Erythroblast (primary cell): ENCODE data around the gene DSCAM.
"Not testable (repeated sequence)": the region's sequence is repeated elsewhere in the genome, so short reads cannot be mapped to it uniquely, and the experiment has no call there.

Experiments used
- DNase-seq, 2 experiments: peaks; one replicate each; lab custom pipeline; 2025; lab: John Stamatoyannopoulos, UW
- GATA1 ChIP-seq: IDR thresholded peaks from 2 replicates; pipeline ENCODE4 v1.6.1; 2011; ENCODE audit warnings: low read depth, mild to moderate bottlenecking, control low read depth, low read length, moderate library complexity
- POLR2A ChIP-seq: IDR thresholded peaks from 2 replicates; pipeline ENCODE4 v1.6.1; 2011; ENCODE audit warnings: mild to moderate bottlenecking, low read length

DSCAM gene

GRCh38 chr21:40445349-40445921 is 401.5 kb downstream of the DSCAM start:
- no peak for DNase-seq
- TF ChIP-seq POLR2A (no peak), GATA1 (no peak)

- DNase-seq: not testable (repeated sequence)
Measured at GRCh38 chr21:40439581-40439980, 407.4 kb downstream of the DSCAM start.

- no peak for DNase-seq
- TF ChIP-seq POLR2A: no peak
Measured at GRCh38 chr21:40438616-40439015, 408.3 kb downstream of the DSCAM start.

- no peak for DNase-seq
- TF ChIP-seq GATA1 (no peak), POLR2A (no peak)
Measured at GRCh38 chr21:40436261-40436660, 410.7 kb downstream of the DSCAM start.

- peak in 1 of 2 experiments; percentile 2 for DNase-seq
- TF ChIP-seq POLR2A (no peak), GATA1 (no peak)
Measured at GRCh38 chr21:40433538-40433937, 413.4 kb downstream of the DSCAM start.

DNA sequence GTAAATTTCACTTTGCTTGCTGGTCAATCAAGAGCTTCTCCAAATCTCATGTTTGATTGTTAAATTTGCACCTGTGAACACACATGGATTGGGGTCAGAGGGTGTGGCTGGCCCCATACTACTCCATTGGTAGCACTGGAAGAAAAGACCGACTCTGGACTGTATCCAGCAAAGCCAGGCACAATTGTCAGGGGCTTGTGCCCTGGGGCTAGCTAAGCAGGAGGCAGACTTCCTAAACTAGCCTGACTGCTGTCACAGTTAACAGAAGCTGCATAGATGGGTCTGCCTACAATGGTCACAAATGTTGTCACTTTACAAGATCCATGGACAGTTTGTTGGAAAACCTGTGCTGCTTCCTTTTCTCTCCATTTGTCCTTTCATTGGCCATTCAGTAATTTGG is 421.0 kb downstream of the DSCAM start:
- DNase-seq: no peak
- TF ChIP-seq GATA1 (no peak), POLR2A (no peak)

- no peak for TF ChIP-seq GATA1
- no peak for TF ChIP-seq POLR2A
- no peak for DNase-seq
Measured at GRCh38 chr21:40422896-40423635, 423.9 kb downstream of the DSCAM start.

- DNase-seq: no peak
- TF ChIP-seq GATA1 (no peak), POLR2A (no peak)
Measured at GRCh38 chr21:40421121-40421520, 425.8 kb downstream of the DSCAM start.

DNA sequence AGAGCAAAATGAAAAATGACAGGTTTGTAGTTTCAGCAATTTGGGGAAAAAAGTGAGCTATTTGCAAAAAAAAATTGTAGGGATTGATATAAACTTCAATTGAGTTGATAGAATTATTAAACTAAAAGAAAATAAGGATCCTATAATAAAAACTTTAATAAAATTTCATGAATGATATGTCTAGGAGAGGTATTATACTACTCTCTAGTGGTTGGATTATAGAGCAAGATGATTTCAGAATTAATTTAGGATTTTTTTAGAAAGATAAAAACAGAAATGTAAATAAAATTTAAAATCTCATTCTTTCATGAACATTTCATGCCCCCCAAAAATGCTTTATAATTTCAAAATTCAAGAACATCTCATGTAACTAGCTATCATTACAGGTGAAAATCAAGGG is 430.4 kb downstream of the DSCAM start:
- no peak for DNase-seq
- TF ChIP-seq GATA1 (no peak), POLR2A (no peak)

- no peak for DNase-seq
- TF ChIP-seq POLR2A (no peak), GATA1 (no peak)
Measured at GRCh38 chr21:40408561-40408960, 438.4 kb downstream of the DSCAM start.

DNA sequence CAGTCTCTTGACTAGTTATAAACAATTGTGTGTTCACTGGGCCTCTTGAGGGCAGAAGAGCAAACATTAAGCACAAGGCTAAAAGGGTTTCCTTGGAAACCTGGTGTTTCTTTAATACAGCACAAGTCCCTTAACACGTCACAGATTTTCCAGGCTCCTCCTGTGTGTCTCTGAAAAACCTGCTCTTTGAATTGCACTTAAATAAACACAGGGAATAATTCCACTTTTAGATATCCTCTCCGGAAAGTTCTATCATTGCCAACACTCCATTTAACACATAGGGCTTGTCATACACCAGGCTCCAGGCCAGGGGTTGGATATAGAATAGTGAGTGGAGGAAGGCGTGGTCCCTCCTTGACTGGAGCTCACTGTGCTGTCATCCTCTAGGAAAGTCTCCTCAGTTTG is 442.6 kb downstream of the DSCAM start:
- no peak for TF ChIP-seq POLR2A
- no peak for TF ChIP-seq GATA1
- DNase-seq: no peak

- no peak for DNase-seq
- no peak for TF ChIP-seq POLR2A
- no peak for TF ChIP-seq GATA1
Measured at GRCh38 chr21:40402884-40403582, 443.9 kb downstream of the DSCAM start.

GRCh38 chr21:40395732-40396131 is 451.2 kb downstream of the DSCAM start:
- DNase-seq: no peak
- TF ChIP-seq GATA1 (no peak), POLR2A (no peak)

DNA sequence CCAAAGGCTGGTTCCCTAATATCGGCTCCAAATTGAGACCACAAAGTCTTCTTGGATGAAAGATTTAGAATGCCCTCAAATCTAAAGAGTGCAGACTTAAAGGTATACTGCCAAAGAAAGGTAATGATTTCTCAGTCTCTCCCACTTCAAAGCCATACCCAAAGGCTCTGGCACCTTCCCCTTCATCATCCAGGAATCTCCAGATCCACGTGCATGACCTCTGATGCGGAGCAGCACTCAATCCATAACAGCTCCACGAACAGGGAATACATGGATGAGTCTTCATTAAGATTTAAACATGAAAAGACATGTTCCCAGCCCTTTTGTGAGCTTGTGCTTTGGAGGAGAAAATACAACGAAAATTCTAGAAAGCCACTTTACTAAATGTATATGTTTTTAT is 453.9 kb downstream of the DSCAM start:
- no peak for TF ChIP-seq GATA1
- TF ChIP-seq POLR2A: no peak
- DNase-seq: no peak

GRCh38 chr21:40388046-40388445 is 458.9 kb downstream of the DSCAM start:
- no peak for DNase-seq
- no peak for TF ChIP-seq GATA1
- no peak for TF ChIP-seq POLR2A
